Activated B cell treated with CpG ODN at 0.5 μM for 24 hours (primary cell): ENCODE measurements around the gene FAM151A. TPM values are rescaled to one million over a fixed set of nuclear protein-coding genes. Genes with fewer than 3 reads are reported as not detected.

Source experiments
- ATAC-seq: fragments of 200-7000 bp; cut with Tn5 transposase; one replicate; pipeline ENCODE4 v1.10.0; 2021; ENCODE audit warnings: low read depth, mild to moderate bottlenecking, moderate library complexity
- CTCF ChIA-PET: fragments of 350-600 bp; sonication (Branson Sonifier 250); formaldehyde crosslinking; loops from one replicate; lab custom pipeline; 2021; ENCODE audit warnings: antibody characterized with exemption; lab: Charles Lee
- POLR2A ChIA-PET: fragments of 350-600 bp; sonication (Branson Sonifier 250); formaldehyde crosslinking; loops from one replicate; lab custom pipeline; 2021; ENCODE audit warnings: antibody characterized with exemption; lab: Charles Lee
- DNase-seq: peaks from one replicate; pipeline ENCODE4 v3.0.0; 2022
- H3K27ac Mint-ChIP-seq: one replicate; pipeline ENCODE4 v1.8.0; 2020; ENCODE audit warnings: mixed read lengths
- H3K27me3 Mint-ChIP-seq: one replicate; pipeline ENCODE4 v1.8.0; 2021; ENCODE audit warnings: mixed read lengths
- H3K36me3 Mint-ChIP-seq: one replicate; pipeline ENCODE4 v1.8.0; 2021; ENCODE audit warnings: low read depth, mixed read lengths
- H3K4me1 Mint-ChIP-seq: one replicate; pipeline ENCODE4 v1.8.0; 2021; ENCODE audit warnings: mixed read lengths
- H3K4me3 Mint-ChIP-seq: one replicate; pipeline ENCODE4 v1.8.0; 2020; ENCODE audit warnings: mild to moderate bottlenecking, mixed read lengths
- H3K9me3 Mint-ChIP-seq: one replicate; pipeline ENCODE4 v1.8.0; 2020; ENCODE audit warnings: mixed read lengths
- intact Hi-C: fragments of 100-400 bp; cut with micrococcal nuclease; formaldehyde crosslinking; loops from one replicate; pipeline ENCODE4 v1.15.1; 2024
- total RNA-seq: library from RNA; stranded (reverse); gene quantifications from 2 replicates; pipeline ENCODE4 v1.2.3, GENCODE V29; 2022
- TF ChIP-seq, protein P1 (sequence below): fragments of 200-600 bp; IDR thresholded peaks from one replicate; pipeline ENCODE4 v1.8.0; 2022; ENCODE audit warnings: antibody characterized with exemption, mild to moderate bottlenecking

The FAM151A gene
- total RNA-seq, 1 donor from 2014 or later, result not detected

DNA sequence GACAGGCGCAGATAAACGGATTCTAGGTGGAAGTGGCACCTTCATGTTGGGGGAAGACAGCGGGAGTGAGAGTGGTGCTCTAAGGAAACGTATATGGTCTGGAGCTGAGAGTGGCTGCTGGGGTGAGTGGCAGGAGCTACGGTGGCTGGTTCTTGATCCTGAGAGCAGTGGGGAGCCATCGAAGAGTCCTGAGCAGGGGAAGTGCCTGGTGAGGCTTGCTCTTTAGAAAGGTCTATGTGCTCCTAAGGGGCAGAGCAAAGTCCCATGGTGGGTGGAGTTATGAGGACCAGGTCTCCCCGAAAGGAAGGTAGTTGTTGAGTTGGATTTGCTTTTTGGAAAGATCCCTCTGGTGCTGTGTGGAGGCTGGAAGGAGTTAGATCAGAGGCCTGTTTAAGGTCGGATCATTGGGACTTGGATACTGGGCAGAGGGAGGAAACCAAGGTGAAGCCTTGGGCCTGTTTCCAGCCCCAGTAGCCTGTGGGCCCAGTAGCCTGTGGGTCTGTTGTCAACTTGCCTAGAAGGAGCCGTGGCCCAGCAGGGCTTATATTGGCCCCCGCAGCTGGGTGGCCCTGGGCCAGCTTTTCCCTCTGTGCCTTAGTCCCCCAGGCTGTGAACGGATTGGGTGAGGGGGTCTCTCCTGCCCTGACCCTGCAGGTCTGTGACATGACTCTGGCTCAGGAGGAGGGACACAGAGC, 42.3 kb downstream of the FAM151A start:
- DNase-seq (no peak), ATAC-seq (no peak)
- Mint-ChIP-seq H3K4me1 (no peaks in the 10 kb centered on the region), H3K27ac (no peak overlapping the region), H3K9me3 (no peaks in the 10 kb centered on the region), H3K27me3 (no peaks in the 10 kb centered on the region), H3K4me3 (no peak overlapping the region), H3K36me3 (no peaks in the 10 kb centered on the region)
- intact Hi-C loops, result no loop called here
- ChIA-PET CTCF (no interaction called here), POLR2A (interaction anchor here (0.6 kb wide), 1 partner anchor 174 kb away, joined by 6 read pairs; no protein-coding TSS in a partner anchor)
- TF ChIP-seq, protein P1, sequence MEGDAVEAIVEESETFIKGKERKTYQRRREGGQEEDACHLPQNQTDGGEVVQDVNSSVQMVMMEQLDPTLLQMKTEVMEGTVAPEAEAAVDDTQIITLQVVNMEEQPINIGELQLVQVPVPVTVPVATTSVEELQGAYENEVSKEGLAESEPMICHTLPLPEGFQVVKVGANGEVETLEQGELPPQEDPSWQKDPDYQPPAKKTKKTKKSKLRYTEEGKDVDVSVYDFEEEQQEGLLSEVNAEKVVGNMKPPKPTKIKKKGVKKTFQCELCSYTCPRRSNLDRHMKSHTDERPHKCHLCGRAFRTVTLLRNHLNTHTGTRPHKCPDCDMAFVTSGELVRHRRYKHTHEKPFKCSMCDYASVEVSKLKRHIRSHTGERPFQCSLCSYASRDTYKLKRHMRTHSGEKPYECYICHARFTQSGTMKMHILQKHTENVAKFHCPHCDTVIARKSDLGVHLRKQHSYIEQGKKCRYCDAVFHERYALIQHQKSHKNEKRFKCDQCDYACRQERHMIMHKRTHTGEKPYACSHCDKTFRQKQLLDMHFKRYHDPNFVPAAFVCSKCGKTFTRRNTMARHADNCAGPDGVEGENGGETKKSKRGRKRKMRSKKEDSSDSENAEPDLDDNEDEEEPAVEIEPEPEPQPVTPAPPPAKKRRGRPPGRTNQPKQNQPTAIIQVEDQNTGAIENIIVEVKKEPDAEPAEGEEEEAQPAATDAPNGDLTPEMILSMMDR, result no peak

DNA sequence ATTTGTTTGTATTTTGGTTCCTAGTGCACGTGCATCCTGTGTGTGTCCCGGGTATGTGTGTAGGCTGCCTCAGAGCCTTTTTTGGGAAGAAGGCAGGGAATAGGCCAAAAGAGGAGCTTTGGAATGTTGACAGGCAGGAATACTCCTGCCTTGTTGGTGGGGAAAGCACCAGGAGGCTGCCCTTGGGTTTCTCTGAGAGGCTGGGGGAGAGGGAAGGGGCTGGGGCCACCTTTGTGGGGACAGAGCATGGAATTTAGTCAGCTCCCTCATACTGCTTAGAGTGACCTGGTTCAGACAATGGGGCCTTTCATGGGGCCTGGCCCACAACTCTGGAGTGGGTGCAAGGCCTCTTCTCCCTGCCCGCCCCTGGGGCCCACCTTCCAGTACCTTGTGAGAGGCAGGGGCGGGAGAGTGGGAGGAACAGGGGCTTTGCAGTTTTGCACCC, 44.0 kb downstream of the FAM151A start:
- ATAC-seq (no peak), DNase-seq (no peak)
- no peak overlapping the region for H3K4me3 Mint-ChIP-seq
- no peak overlapping the region for H3K27ac Mint-ChIP-seq
- no peaks in the 10 kb centered on the region for H3K36me3 Mint-ChIP-seq
- H3K4me1 Mint-ChIP-seq, result no peaks in the 10 kb centered on the region
- intact Hi-C loops, result no loop called here
- TF ChIP-seq, protein P1, result no peak
- no peaks in the 10 kb centered on the region for H3K27me3 Mint-ChIP-seq
- CTCF ChIA-PET, result no interaction called here
- no peaks in the 10 kb centered on the region for H3K9me3 Mint-ChIP-seq
- POLR2A ChIA-PET, result no interaction called here

DNA sequence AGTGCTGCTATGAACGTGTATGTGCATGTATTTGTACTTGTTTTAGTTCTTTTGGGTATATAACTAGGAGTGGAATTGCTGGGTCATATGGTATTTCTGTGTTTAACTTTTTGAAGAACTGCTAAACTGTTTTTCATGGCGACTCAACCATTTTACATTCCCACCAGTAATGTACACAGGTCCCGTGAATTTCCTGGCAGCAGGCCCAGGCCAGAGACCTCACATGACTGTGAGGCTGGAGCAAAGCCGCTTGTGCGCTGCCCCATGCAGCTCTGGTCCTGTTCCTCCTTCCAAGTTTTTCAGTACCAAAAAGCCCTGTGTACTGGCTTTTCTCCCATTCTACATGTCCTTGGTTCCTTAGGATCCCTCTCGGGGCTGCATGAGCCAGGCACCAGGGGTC, 45.7 kb downstream of the FAM151A start:
- TF ChIP-seq, protein P1, result no peak
- no peak for ATAC-seq
- H3K27me3 Mint-ChIP-seq, result peaks cover 4% of the 10 kb centered on the region
- no peak overlapping the region for H3K4me3 Mint-ChIP-seq
- no peaks in the 10 kb centered on the region for H3K4me1 Mint-ChIP-seq
- no peaks in the 10 kb centered on the region for H3K36me3 Mint-ChIP-seq
- CTCF ChIA-PET, result no interaction called here
- POLR2A ChIA-PET, result no interaction called here
- intact Hi-C loops, result no loop called here
- H3K9me3 Mint-ChIP-seq, result no peaks in the 10 kb centered on the region
- H3K27ac Mint-ChIP-seq, result no peak overlapping the region
- DNase-seq, result no peak

DNA sequence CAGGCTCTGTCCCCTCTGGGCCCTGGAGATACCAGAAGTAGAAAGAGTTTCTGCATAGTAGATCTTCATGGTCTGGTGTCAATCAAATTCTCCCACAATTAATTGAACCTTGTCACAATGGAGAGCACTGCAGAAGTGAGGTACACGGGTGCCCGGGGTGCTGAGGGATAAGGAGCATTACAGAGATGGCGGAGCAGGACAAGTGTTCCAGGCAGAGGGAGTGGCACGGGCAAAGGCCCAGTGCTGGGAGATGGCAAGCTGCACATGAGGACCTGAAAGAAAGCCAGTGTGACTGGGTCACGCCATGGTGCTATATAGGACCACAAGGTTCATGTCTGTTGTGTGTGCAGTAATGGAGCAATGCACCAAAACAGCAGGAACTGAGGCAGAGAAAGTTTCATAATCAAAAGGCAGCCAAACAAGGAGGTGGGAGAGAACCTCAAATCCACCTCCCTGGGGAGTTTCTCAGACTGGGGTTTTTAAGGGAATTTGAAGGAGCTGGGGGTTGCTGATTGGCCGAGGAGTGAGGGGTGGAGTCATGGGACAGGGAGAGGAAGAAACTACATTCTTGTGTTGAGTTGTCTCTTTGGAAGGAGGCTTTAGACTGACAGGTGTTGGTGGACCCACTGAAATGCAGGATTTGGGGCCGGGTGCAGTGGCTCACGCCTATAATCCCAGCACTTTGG, 47.6 kb downstream of the FAM151A start:
- H3K9me3 Mint-ChIP-seq, result no peaks in the 10 kb centered on the region
- no peak overlapping the region for H3K27ac Mint-ChIP-seq
- POLR2A ChIA-PET, result no interaction called here
- TF ChIP-seq, protein P1, result no peak
- H3K4me3 Mint-ChIP-seq, result no peak overlapping the region
- H3K27me3 Mint-ChIP-seq, result peaks cover 4% of the 10 kb centered on the region
- ATAC-seq (no peak), DNase-seq (no peak)
- H3K4me1 Mint-ChIP-seq, result no peaks in the 10 kb centered on the region
- no peaks in the 10 kb centered on the region for H3K36me3 Mint-ChIP-seq
- intact Hi-C loops, result no loop called here
- CTCF ChIA-PET, result no interaction called here

DNA sequence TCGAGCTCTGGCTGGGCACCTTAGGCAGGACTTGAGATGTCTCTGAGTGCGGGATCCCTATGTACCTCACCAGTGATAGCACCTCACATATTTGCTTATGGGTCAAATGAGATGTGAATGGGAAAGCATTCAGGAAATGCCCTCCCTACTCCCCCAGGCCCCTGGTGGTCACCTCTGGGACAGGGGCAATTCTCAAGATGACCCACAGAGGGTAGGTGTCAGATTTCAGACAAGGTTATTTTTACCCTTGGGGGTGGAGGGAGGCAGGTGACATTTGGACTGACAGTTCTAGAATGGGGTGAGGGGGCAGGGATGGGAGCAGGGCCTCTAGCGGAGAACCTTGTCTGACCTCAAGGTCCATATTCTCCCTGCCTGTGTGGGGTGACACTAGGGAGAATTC, 48.2 kb downstream of the FAM151A start:
- Mint-ChIP-seq H3K36me3 (no peaks in the 10 kb centered on the region), H3K9me3 (no peaks in the 10 kb centered on the region), H3K4me3 (no peak overlapping the region), H3K27me3 (peaks cover 4% of the 10 kb centered on the region), H3K27ac (no peak overlapping the region), H3K4me1 (no peaks in the 10 kb centered on the region)
- intact Hi-C loops, result no loop called here
- CTCF ChIA-PET, result no interaction called here
- TF ChIP-seq, protein P1, result no peak
- DNase-seq (no peak), ATAC-seq (no peak)
- POLR2A ChIA-PET, result no interaction called here
